ENCODE measurements around the gene DONSON.
"Not testable (repeated sequence)": the region's sequence is repeated elsewhere in the genome, so short reads cannot be mapped to it uniquely, and the experiment has no call there.

The DONSON gene

GRCh38 chr21:33588485-33589335 is at the start of gene DONSON:
TSS of gene DONSON (minus strand) at chr21:33588684. CDS start at chr21:33588641, 43 bp downstream.
- no peak for DNase-seq

DNA sequence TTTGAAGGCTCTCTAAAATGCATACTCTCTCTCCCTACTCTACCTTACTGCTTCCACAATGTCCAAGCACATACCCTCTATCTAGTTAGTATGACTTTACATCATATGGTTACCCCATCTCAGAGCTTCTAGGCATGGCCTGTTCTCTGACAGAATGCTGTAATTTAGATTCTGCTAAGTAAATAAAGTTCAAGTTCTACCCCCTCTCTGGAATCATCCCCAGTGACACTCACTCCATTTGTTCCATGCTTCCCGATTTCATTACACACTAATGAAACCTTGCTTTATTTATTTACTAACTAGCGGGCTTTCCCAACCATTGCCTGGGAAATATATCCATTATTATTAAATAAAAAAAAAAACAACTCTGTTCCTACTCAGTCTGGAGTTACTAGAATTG is 45.8 kb upstream of the DONSON start:
- no peak for DNase-seq

DNA sequence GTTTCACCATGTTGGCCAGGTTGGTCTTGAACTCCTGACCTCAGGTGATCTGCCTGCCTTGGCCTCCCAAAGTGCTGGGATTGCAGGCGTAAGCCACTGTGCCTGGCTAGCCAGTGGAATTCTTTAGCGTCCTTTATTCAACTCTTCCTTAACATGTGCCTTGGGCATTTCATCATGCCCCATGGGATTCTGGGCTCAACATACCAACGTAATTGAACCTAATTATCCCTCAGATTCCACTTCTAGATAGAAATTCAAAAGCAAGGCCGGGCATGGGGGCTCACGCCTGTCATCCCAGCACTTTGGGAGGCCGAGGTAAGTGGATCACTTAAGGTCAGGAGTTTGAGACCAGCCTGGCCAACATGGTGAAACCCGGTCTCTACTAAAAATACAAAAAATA is 37.7 kb upstream of the DONSON start:
- not testable (repeated sequence) for DNase-seq

DNA sequence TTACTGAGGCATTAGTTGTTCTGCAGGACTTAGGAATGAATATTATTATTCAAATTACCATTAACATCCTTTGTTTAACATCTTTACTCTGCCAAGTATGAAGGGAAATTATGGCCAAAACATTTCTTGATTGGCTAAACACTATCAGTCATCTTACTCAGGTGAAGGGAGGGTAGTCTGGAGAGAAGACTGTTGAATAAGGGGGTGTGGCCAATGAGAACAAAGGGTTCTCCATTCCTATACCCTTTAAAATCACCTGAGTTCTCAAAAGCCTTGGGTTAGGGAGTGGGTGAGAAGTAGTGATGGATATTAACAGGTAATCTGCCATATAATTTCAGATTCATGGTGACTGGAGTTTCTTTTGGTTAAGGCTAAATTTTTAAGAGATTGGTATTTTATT is 33.8 kb upstream of the DONSON start:
- no peak for DNase-seq

DNA sequence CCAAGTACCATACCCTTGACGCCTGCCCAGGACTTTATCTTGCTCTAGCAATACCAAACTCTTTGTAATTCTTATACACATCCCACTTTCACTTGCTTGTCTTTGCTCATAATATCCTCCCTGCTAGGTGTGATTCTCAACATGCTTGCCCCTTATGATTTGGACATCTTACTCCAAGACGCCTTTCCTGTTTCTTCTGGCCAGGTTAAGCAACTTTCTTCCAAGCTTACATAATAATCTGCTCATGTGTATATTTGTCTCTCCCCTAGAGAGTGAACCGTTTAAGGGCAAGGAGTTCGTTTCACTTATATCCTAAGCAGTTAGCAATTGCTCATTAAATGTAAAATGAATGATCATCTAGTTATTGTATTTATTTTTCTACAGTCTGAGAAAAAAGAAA is 31.2 kb upstream of the DONSON start:
- no peak for DNase-seq

DNA sequence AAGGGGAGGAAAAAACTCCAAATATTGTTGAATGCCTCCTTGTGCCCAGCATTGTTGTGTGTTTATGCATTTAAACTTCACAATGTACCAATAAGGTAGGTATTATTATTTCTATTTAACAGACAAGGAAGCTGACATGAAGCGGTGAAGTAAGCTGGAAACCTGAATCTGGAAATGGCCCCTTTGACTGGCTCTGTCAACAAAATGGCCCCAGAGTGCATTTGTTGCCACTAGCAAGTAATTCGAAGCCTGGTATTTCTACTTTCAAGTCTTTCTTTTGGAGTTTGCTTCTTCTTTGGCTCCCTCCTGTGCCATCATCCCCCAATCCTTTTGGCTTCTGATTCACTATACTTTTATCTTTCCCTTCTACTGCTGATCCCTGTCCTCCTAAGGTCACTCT is 29.9 kb upstream of the DONSON start:
- DNase-seq = no peak

DNA sequence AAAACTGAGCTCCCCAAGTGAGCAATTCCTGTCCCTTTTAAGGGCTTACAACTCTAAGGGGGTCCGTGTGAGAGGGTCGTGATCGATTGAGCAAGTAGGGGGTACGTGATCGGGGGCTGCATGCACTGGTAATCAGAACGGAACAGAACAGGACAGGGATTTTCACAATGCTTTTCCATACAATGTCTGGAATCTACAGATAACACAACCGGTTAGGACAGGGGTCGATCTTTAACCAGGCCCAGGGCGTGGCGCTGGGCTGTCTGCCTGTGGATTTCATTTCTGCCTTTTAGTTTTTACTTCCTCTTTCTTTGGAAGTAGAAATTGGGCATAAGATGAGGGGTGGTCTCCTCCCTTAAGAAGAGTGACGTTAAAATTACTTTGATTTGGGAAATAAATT is 29.1 kb upstream of the DONSON start:
- DNase-seq = not testable (repeated sequence)

DNA sequence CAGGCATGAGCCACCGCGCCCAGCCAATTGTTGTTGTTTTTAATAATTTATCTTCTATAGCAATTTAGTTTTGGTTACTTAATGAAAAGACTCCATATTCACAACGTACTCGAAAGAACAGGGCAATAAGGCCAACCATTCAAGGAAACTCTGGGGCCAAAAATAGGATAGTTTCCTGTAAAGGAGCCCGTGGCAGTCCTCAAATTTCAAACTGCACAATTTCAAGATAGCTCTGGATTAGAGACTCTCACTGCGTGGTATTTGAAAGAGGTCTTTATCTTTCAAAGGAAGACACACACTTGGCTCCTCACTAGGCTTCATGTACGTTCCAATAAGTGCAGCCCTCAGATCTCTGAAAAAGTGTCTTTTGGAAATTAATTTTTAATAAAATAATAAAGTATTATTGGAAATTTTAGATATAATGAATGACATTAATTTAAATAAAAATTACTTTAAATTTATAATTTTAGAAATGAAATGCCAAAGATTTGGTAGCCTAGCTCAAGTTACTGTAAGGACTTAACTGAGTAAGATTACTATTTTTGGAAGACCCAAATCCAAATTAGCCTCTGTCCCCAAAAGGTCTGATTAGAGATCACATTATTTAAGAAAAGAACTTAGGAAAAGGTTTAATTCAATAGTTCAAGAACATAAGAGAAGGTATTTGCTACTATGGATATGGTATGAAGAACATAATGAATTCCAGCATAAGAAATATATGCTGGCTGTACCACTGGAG is 22.7 kb upstream of the DONSON start:
- no peak for DNase-seq

DNA sequence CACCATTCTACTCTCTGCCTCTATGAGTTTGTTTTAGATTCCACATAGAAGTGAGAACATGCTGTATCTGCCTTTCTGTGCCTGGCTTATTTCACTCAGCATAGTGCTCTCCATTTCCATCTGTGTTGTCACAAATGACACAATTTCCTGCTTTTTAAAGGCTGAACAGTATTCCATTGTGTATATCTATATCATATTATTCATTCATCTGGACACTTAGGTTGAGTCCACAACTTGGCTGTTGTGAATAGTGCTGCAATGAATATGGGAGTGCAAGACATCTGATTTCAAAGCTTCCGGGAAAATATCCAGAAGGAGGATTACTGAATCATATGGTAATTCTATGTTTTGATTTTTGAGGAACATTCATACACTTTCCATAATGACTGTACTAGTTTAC is 20.1 kb upstream of the DONSON start:
- DNase-seq = no peak

DNA sequence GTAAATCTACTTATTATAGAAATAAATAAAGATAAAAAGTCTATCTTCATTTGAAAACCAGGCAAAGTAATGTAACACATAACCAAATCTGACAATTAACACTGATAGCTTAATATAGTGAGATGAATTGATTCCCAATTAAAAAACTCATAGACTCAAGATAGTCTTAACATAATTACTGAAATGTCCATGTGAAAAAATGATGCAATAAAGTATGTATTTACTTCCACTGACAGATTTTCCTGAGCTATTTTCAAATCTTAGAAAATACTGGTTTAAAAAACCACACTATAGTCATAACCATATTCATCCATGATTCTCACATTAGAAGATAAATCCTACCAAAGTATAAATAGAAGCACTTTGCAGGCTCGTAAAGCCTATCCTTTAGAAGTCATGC is 9.6 kb upstream of the DONSON start:
- DNase-seq = no peak

DNA sequence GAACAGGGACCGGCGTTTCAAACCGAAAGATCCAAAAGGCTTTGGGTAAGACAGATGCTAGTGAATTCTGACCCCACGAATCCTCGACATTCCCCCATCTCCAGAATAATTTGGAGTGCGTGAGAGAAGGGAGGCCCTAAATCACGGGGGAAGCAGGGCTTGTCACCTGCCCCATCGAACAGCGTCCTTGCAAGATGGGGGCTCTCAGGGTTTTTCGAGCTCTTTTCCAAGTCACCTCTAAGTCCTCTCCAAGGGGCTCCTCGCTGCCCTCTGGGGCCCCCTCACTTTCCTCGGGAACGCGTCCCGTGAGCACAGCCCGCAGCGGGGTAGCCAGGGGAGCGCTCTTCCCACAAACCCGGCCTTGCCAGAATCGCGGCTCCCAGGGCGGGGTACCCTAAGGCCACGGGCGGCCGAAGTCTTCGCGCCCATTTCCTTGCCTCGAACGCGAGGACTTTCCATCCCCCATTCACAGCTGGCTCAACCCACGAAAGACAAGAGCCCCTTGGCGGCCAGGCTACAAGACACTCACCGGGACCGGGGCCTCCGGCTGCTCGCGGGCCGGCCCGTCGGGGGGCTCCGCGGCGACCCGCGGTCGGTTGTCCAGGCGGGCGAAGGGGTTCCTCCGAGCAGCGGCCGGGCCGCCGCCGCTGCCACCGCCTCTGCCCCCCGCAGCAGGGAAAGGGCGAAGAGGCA is 546 bp downstream of the DONSON start:
- DNase-seq = no peak

DNA sequence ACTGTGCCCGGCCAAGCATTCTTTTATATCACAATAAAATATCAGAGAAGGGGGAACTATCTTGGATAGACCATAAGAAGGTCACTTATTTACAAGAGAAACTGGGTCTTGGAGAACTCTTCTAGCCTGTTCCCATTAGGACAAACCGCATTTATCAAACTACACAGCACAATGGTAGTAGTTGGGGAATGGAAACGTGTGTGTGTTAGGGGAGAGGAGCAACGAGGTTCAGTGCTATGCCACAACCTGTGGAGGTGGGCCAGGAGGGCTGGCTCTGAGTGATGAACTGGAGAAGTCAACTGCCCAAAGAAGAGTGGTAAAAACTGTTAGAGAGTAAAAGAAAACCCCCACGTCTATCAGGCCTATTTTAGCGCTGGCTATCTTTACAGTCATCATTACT is 1.6 kb downstream of the DONSON start:
- DNase-seq = no peak

- no peak for DNase-seq
Observed at GRCh38 chr21:33584455-33584854, 4.0 kb downstream of the DONSON start.

DNA sequence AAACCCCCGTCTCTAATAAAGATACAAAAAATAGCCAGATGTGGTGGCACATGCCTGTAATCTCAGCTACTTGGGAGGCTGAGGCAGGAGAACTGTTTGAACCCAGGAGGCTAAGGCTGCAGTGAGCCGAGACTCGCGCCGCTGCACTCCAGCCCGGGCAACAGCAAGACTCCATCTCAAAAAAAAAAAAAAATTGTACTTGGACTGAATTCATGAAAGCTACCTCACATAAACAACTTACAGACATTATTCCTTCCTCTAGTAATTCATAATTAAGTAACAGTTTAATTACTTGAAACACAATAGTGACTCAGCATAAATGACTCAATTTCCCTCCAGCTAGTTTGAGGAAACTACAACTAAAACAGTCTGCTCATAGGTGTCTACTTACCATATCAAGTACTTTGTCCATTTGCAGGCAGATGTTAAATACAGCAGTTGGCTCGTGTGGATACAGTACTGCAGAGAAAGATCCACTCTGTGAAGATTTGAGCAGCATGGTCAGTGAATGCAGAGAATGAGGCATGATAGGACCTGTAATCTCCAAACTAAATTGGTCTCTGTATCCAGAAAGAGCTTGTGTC is 9.4 kb downstream of the DONSON start:
- DNase-seq = no peak

- DNase-seq = no peak
Observed at GRCh38 chr21:33578214-33578613, 10.3 kb downstream of the DONSON start.

DNA sequence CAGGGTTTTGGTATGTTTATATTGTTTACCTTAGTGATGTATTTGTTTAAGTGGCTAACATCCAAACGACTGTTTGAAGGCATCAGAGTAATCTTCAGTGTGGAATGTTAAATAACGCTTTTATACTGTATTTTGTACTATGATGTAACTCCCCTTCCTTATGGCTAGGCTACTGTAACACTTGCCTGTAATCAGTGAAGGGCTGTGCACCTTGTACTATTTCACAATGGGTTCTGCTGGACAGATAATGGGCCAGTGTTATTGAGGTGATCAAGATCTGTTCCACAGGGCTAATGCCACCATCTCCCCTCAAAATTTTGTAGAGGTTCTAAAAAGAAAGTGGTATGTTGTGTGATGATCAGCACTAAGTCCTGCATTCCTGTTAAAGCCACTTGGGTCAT is 11.7 kb downstream of the DONSON start:
- not testable (repeated sequence) for DNase-seq

GRCh38 chr21:33572350-33572749 is 16.1 kb downstream of the DONSON start:
- DNase-seq = no peak

- no peak for DNase-seq
Observed at GRCh38 chr21:33569991-33570390, 18.5 kb downstream of the DONSON start.

DNA sequence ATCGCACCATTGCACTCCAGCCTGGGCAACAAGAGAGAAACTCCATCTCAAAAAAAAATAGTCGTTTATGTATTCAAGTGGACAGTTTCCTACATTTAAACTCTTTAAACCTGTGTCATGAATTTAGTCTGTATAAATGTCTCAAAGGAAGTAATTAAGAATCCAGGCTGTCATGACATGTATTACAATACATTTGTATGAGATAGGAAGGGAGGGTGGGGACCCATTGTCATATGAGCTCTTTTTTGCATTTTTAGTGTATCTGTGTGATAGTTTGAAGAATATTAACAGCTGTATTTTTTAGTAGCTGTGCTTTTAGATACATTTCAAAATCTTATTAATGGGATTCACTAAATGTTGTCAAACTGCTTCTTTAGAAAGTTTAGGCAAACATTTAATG is 20.0 kb downstream of the DONSON start:
- DNase-seq = no peak

- no peak for DNase-seq
Observed at GRCh38 chr21:33567914-33568313, 20.6 kb downstream of the DONSON start.

- DNase-seq = no peak
Observed at GRCh38 chr21:33566514-33566913, 22.0 kb downstream of the DONSON start.

DNA sequence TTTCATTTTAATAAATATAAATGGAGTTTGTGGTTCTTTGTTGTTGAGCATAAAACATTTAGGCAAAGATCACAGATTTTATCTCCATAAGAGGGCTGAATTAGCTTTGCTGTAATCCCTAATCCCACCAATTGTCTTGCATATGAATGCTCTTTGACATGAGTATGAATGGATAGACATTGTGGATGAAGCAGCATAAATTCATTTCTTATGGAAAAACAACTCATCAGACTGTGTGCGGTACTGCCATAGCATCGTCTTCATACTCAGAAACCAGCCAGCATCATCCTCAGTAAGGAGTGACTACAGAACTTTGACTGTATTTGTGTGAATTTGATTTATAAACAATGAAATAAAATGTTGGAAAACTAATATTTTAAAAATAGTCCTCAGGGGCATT is 26.1 kb downstream of the DONSON start:
- DNase-seq = no peak

GRCh38 chr21:33561373-33561772 is 27.1 kb downstream of the DONSON start:
- no peak for DNase-seq
